ENCODE results near the gene ARMC2.

- TF ChIP-seq POLR2A (IDR thresholded peaks at IDR 0.05) = no peak
- no peak for TF ChIP-seq CTCF (IDR thresholded peaks at IDR 0.05)
- TF ChIP-seq POLR2AphosphoS5 (IDR thresholded peaks at IDR 0.05) = no peak
These were observed 55.6 kb downstream of the ARMC2 start for GRCh38 chr6:108903796-108904195.
